Measurements from ENCODE around the gene PTGFRN. TPM values are rescaled to one million over a fixed set of nuclear protein-coding genes. Genes with fewer than 3 reads are reported as not detected.

Gene PTGFRN
- total RNA-seq, 1 experiment from 2014 or later, result 60.6 TPM

GRCh38 chr1:116904791-116905320 lies 4.9 kb upstream of the PTGFRN start:
- Histone ChIP-seq H3K9me2 (ENCODE audit: insufficient read depth) (no peaks in the 10 kb centered on the region), H3K9me3 (ENCODE audit: control insufficient read depth in 1 of 2, insufficient read depth in 1 of 2, low read depth in 1 of 2, low read length in 2 of 2) (no peaks in the 10 kb centered on the region), H3K4me3 (replicated peaks in 1 of 2; ENCODE audit: low read depth in 1 of 2, low read length in 2 of 2) (no peak overlapping the region), H2AFZ (ENCODE audit: low read depth, low read length, poor library complexity, severe bottlenecking) (no peak overlapping the region), H3K4me2 (ENCODE audit: low read length) (no peak overlapping the region), H3K4me1 (ENCODE audit: control insufficient read depth in 1 of 2, insufficient read depth in 2 of 2, low read length in 2 of 2) (peaks cover 0 to 7% of the 10 kb centered on the region in 2 experiments; a peak in 1 of 4 replicates), H3K27ac (ENCODE audit: low read depth, low read length) (no peak overlapping the region), H3K9ac (ENCODE audit: low read length) (no peak overlapping the region), H3K36me3 (ENCODE audit: control insufficient read depth in 1 of 2, insufficient read depth in 2 of 2, low read length in 2 of 2) (no peaks in the 10 kb centered on the region), H3K79me2 (ENCODE audit: insufficient read depth, low read length) (no peaks in the 10 kb centered on the region), H3K27me3 (ENCODE audit: insufficient read depth, low read length) (no peaks in the 10 kb centered on the region; the same call in 1 of the 2 replicates), H4K20me1 (ENCODE audit: insufficient read depth) (no peaks in the 10 kb centered on the region)
- CTCF ChIA-PET, result no interaction called here
- DNase-seq (ENCODE audit: low read depth, low spot score) (no peak), ATAC-seq (no peak)
- intact Hi-C loops (cut with micrococcal nuclease), result no loop called here
- TF ChIP-seq TCF7L2 (IDR thresholded peaks at IDR 0.05; ENCODE audit: borderline replicate concordance, extremely low read depth, insufficient read depth, insufficient read length), result no peak
- RAD21 ChIA-PET (ENCODE audit: low non-redundant PET in 1 of 2, low total read pairs in 2 of 2, uncharacterized antibody in 2 of 2, unreplicated experiment in 2 of 2), result no interaction called here
- POLR2A ChIA-PET, result no interaction called here
- no TSS peak for BruUV-seq (replicated peaks)

GRCh38 chr1:116906812-116907211 lies 2.9 kb upstream of the PTGFRN start:
- intact Hi-C loops (cut with micrococcal nuclease), result no loop called here
- Histone ChIP-seq H3K4me3 (replicated peaks in 1 of 2; ENCODE audit: low read depth in 1 of 2, low read length in 2 of 2) (no peak overlapping the region), H3K9me3 (ENCODE audit: control insufficient read depth in 1 of 2, insufficient read depth in 1 of 2, low read depth in 1 of 2, low read length in 2 of 2) (no peaks in the 10 kb centered on the region), H3K9ac (ENCODE audit: low read length) (no peak overlapping the region), H3K27ac (ENCODE audit: low read depth, low read length) (no peak overlapping the region), H3K27me3 (ENCODE audit: insufficient read depth, low read length) (no peaks in the 10 kb centered on the region; the same call in 1 of the 2 replicates), H2AFZ (ENCODE audit: low read depth, low read length, poor library complexity, severe bottlenecking) (no peak overlapping the region), H3K36me3 (ENCODE audit: control insufficient read depth in 1 of 2, insufficient read depth in 2 of 2, low read length in 2 of 2) (no peaks in the 10 kb centered on the region), H4K20me1 (ENCODE audit: insufficient read depth) (no peaks in the 10 kb centered on the region), H3K4me1 (ENCODE audit: control insufficient read depth in 1 of 2, insufficient read depth in 2 of 2, low read length in 2 of 2) (peaks cover 5 to 18% of the 10 kb centered on the region in 2 experiments; a peak in 3 of 4 replicates), H3K79me2 (ENCODE audit: insufficient read depth, low read length) (peaks cover 11% of the 10 kb centered on the region), H3K4me2 (ENCODE audit: low read length) (no peak overlapping the region), H3K9me2 (ENCODE audit: insufficient read depth) (no peaks in the 10 kb centered on the region)
- TF ChIP-seq EZH2phosphoT487 (IDR thresholded peaks at IDR 0.05; ENCODE audit: borderline replicate concordance) (no peak), SIN3A (IDR thresholded peaks at IDR 0.05; ENCODE audit: low read depth) (no peak), SRF (IDR thresholded peaks at IDR 0.05; ENCODE audit: low read depth) (no peak), FOSL1 (IDR thresholded peaks at IDR 0.05; ENCODE audit: low read depth) (no peak), ZFX (IDR thresholded peaks at IDR 0.05) (no peak), CTCF (IDR thresholded peaks at IDR 0.05 in 2 of 3, conservative IDR thresholded peaks at IDR 0.05 in 1 of 3; ENCODE audit: borderline replicate concordance in 1 of 3, insufficient read depth in 1 of 3, low read depth in 2 of 3, low read length in 2 of 3) (no peak), TCF7L2 (IDR thresholded peaks at IDR 0.05; ENCODE audit: borderline replicate concordance, extremely low read depth, insufficient read depth, insufficient read length) (no peak), REST (IDR thresholded peaks at IDR 0.05; ENCODE audit: low read depth) (no peak), ATF3 (IDR thresholded peaks at IDR 0.05) (no peak)
- ATAC-seq (no peak), DNase-seq (ENCODE audit: low read depth, low spot score) (no peak)
- ChIA-PET POLR2A (no interaction called here), CTCF (no interaction called here), RAD21 (ENCODE audit: low non-redundant PET in 1 of 2, low total read pairs in 2 of 2, uncharacterized antibody in 2 of 2, unreplicated experiment in 2 of 2) (no interaction called here)
- BruUV-seq (replicated peaks), result no TSS peak

Data from HCT116 (cell line).